Right hindlimb (tissue), 1 donor: ENCODE data around the gene SNTG2.
A peak's percentile ranks its signal among the peaks of the same experiment; 100 is the strongest.
"Not testable (repeated sequence)": the region's sequence is repeated elsewhere in the genome, so short reads cannot be mapped to it uniquely, and the experiment has no call there.

Experiments
- DNase-seq: peaks from one replicate; pipeline ENCODE4 v3.0.0-alpha.2; 2018

SNTG2 gene

DNA sequence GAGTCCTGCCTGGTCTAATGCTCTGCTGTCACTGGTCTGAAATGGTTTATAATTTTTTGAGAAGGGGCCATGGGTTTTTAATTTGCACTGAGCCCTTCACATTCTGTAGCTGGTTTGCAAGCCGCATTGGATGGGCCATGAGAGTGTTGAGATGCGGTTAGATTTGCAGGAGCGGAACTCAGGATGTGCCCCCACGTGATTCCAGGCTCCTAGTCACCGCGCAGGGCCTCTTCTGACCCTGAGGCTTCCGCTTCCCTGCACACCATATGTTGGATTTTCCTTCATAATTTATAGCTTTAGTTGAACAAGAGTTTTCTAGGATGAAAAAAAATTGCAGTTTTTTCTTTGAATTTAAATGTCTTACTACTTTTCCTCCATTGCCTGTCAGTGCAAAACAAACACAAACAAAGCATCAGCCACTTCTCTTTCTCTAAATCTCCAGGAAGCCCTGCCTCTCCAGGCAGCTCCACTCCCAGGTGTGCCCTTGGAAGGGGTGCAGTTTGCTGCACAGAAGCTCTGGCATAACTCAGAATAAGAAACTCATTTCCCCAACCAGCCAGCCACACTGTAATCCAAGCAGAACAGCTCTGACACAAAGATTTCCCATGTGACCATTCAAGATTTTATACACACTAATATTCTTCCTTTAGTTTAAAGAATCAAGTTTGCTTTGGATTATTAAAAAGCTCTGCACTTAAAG, 444.2 kb downstream of the SNTG2 start:
- no peak for DNase-seq

DNA sequence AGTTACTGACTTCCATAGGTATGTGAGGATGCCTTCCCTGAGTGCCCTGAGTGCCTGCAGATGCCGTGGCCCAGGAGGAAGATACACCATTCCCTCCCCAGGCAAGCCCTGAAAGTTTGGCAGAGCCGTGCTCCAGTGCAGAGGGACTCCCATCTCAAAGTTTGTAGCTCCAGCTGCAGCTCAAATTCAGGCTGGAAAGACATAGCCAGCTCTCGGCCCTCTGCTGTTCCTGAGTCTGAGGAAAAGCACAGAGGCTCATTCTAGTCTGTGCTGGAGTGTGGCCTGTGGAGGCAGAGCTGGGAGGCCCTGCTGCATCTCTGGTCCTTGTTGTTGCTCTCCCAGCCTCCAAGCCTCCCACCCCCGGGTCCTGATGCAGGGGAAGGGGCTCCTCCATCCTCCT, 446.7 kb downstream of the SNTG2 start:
- peak; percentile 51 for DNase-seq

DNA sequence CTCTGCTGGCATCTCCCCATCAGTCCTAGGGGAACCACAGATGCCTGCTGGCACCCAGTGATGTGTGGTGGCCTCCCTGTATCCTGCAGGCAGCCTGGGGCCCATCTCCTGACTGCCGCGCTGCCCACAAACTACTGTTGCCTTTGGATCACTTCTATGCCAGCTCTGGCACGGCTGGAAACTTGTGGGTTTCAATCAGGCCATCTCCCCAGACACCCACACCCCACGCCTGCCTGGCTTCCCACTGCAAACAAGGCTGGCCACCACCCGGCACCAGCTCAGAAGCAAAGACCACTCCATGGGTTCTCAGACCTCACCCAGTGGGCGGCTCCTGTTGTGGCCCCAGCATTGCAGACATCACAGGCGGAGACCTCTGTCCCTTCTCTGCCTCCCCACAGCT, 447.5 kb downstream of the SNTG2 start:
- DNase-seq, result no peak

DNA sequence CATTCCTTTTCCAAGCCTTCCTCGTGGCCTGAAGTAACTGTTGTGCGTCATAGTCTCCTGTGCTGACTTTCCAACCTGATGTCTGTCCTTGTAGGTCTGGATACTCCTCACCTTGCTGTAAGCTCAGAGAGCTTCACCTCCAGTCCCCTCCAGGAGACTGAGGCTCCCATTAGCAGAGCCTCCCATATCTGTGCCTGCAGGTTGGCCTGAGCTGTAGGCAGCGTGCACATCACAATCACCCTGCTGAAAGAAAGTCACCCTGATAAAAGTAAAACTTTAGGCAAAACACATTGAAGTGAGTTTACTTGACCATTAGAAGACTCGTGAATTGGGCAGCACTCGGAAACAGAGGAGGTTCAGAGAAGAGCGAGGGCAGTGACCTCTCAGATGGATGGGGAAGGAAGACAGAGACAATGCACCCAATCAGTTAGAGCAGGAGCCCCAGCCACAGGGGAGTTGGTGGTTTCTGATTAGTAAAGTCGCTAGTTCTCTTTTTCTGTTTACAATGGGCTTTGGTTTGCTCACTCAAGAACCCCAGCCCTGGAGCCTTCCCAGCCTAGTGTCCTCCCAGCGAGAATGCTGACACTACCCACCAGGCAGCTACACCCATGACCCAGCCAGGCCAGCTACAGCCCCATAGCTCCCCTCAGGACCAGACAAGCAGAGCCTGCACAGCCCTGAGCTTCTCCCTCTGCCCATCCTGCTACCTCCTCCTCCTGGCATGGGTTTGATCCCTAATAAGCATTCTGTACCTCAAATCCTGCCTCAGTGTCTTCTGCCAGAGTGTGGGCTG, 450.5 kb downstream of the SNTG2 start:
- no peak for DNase-seq

DNA sequence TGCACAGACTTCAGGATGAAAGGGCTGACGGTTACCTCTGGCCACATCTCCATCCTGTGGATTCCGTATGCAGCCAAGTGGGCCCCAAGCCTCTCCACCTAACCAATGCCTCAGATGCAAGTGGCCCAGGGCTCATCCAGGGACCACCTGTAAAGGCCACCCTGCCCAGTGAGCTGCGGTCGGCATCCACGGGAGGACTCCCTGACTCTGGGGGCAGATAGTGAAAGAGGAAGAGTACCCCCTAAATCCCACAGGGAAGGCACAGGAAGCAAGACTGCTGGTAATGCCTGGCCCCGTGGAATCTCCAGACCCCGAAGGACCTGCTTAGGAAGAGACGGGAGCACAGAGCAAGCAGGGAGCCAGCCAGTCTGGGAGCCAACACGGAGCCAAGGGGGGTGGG, 451.4 kb downstream of the SNTG2 start:
- no peak for DNase-seq

DNA sequence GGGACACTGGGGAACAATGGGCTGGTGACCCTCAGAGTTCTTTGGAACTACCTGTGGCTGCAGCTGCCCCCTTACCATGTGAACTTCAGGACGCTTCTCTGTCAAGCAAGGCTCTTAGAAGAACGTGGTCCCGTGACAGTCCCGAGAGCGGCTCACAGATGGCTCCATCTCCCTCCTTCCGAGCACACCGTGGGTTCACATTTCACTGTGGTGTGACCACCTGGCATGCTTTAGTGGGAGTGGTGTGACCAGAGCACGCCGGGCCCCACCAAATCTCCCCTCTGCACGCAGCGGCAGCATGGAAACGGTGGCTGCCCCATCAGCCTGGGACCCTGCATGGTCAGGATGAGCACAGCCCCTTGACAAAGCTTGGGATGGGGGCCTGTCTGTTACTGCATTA, 452.9 kb downstream of the SNTG2 start:
- DNase-seq, result no peak

DNA sequence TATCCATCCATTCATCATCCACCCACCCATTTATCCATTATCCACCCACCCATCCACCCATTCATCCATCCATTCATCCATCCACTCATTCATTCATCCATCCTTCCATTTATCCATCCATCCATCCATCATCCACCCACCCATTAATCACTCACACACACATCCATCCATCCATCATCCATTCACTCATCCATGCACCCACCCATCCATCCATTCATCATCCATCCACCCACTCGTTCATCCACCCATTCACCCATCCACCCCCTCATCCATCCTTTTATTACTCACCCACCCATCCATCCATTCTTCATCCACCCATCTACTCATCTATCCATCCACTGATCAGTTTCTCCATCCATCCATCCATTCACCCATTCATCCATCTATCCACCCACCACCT, 454.5 kb downstream of the SNTG2 start:
- DNase-seq, result no peak

DNA sequence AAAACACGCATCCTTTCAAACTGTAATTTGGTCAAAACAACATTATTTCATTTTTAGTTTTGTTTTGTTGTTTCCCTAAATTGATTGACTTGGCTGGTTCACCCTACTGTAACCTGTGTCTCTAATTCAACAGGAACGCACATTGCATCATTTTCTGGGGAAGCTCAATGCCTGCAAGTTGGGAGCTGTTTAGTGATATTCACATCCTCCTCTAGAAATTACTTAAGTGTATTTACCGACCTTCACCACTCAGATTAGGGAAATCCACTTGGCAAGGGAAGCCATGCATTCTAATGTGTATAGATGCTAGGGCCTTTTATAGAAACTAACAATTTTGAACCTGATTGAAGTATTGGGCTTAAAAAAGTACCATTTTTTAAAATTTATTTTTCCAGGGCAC, 455.3 kb downstream of the SNTG2 start:
- no peak for DNase-seq

DNA sequence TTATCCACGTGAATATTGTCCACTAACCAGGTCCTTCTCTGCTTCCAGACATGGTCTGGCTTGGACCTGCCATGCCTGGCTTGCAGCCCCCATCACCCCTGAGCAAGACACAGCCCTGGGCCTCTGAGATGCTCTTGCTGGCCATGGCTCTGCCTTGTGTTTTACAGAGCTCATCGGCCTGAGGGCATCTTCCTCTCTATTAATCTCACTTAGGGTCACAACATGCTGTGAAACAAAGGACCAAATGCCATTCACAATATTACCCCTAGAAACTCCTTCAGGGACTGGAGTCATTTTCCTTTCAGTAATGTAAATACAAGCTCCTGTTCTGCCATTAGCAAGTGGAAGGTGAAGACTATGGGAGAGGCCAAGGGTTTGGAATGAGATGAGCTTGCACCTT, 455.8 kb downstream of the SNTG2 start:
- no peak for DNase-seq

DNA sequence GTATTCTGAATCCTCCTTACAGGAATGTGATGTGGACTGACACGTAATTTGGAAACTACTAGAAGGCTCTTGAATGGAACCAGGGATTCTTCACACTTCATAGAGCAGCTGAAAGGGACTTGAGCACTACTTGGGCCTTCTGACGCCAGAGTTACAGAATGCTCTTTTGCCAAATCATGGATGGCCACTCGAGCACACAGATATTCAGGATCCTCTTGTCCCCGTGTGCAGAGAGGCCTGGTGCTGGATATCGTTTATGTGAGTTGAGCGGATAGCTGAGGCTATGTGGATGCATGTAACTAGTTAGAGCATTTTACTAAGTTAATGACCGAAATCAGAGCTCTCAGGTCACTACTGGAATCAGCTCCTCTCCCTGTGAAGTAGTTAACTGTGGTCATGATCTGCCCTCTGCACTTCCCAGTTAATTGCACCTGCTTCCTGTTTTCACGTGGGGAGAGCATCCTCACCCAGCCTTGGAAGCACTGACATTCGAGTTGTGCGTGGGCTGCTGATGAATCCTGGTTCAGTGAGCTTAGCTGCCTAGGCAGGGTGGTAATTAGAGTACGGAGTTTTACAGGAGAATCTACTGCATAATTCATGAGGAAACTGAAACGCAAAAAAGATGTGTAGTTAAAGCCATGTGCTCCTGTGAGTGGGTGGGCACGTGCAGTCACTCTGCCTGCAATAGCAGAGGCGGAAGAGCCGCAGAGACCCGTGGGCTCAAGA, 457.5 kb downstream of the SNTG2 start:
- DNase-seq, result no peak

DNA sequence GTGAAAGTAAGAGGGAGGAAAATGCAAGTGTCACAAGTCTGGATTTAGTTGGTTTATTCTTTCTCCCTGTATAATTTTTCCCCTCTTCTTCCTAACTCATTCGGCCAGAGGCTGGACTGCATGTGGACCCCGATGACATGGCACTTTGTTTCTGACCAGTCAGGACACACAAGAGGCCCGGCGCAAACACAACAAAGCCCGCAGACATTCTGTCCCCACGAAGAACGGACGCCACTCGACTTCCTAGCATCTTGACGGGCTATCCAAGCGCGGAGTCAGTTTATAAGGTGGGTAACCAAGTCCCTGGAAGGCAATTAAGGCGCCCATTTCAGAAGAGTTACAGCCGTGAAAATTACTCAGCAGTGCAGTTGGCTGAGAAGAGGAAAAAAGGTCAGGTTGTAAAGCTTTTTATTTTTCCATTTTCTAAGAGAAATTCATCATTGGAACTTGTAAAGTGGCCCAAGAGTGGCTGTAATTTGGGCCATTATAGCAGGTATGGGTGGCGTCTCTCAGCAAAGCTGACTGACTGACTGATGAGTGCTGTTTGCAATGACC, 462.6 kb downstream of the SNTG2 start, which contains the start of gene TPO:
TSS of gene TPO (plus strand) at position 308 of the 555 bp plus-strand sequence. CDS start 946 bp downstream, outside the sequence.
- DNase-seq, result no peak

DNA sequence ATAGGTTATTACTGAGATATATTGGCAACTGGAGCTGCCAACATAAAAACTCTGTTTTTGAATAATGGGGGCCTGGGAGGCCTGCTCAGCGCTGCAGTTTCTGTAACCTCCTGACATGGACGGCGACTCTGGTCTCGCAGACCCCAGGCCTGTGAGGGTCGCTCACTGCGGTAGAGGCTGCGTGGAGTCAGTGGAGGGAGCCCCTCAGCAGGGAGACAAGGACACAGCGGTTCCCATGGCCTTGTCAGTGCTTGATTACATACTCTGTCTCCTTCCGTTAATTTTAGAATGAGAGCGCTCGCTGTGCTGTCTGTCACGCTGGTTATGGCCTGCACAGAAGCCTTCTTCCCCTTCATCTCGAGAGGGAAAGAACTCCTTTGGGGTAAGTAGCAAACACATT, 463.5 kb downstream of the SNTG2 start:
- no peak for DNase-seq

DNA sequence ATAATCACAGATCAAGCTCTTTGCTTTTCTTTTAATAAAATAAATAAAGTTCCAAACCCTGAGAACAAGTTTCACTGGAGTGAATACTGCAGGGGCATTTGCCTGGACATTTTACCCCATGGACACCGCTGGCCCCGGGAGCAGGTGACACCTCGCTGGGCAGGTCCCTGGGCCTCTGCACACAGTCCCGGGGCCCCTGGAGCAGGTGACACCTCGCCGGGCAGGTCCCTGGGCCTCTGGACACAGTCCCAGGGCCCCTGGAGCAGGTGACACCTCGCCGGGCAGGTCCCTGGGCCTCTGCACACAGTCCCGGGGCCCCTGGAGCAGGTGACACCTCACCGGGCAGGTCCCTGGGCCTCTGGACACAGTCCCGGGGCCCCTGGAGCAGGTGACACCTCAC, 464.3 kb downstream of the SNTG2 start:
- DNase-seq, result not testable (repeated sequence)

DNA sequence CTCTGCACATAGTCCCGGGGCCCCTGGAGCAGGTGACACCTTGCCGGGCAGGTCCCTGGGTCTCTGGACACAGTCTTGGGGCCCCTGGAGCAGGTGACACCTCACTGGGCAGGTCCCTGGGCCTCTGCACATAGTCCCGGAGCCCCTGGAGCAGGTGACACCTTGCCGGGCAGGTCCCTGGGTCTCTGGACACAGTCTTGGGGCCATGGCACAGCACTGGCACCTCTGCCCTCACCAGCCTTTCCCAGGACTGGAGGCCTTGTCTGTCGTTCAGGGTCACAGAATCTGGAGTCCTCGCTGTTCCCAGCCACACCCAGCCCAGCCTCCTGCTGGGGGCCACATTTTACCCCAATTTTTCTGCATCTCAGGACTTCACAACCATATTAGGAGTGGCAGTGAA, 464.9 kb downstream of the SNTG2 start:
- no peak for DNase-seq
